ENCODE results near the gene STK10. TPM values are rescaled to one million over a fixed set of nuclear protein-coding genes. Genes with fewer than 3 reads are reported as not detected.

STK10 gene
- total RNA-seq, 1 experiment from 2014 or later: 14.5 TPM

- Histone ChIP-seq H3K4me3 (no peak overlapping the region), H3K27ac (no peak overlapping the region), H3K36me3 (peaks cover 5% of the 10 kb centered on the region), H3K9me3 (replicated peaks) (no peaks in the 10 kb centered on the region), H3K4me1 (peaks cover 5% of the 10 kb centered on the region; the same call in 1 of the 2 replicates), H3K27me3 (no peaks in the 10 kb centered on the region)
- DNase-seq: no peak
Measured at GRCh38 chr5:172075656-172076055, 112.4 kb downstream of the STK10 start.

- no peaks in the 10 kb centered on the region for H3K9me3 ChIP-seq (replicated peaks)
- no peak overlapping the region for H3K27ac ChIP-seq
- no peak overlapping the region for H3K4me3 ChIP-seq
- peaks cover 5% of the 10 kb centered on the region; the same call in 1 of the 2 replicates for H3K4me1 ChIP-seq
- H3K27me3 ChIP-seq: no peaks in the 10 kb centered on the region
- peaks cover 5% of the 10 kb centered on the region for H3K36me3 ChIP-seq
- DNase-seq: no peak
Measured at GRCh38 chr5:172074896-172075295, 113.1 kb downstream of the STK10 start.

- H3K27me3 ChIP-seq: no peaks in the 10 kb centered on the region
- no peak overlapping the region for H3K4me3 ChIP-seq
- H3K27ac ChIP-seq: no peak overlapping the region
- DNase-seq: peak; percentile 48 to 59
- no peaks in the 10 kb centered on the region for H3K9me3 ChIP-seq (replicated peaks)
- H3K36me3 ChIP-seq: peaks cover 5% of the 10 kb centered on the region
- peaks cover 5% of the 10 kb centered on the region; the same call in 1 of the 2 replicates for H3K4me1 ChIP-seq
Measured at GRCh38 chr5:172071309-172071875, 116.6 kb downstream of the STK10 start.

GRCh38 chr5:172065431-172066065 lies 122.5 kb downstream of the STK10 start:
- Histone ChIP-seq H3K27me3 (no peaks in the 10 kb centered on the region), H3K9me3 (replicated peaks) (no peaks in the 10 kb centered on the region), H3K4me1 (no peaks in the 10 kb centered on the region), H3K36me3 (peaks cover 10% of the 10 kb centered on the region; the same call in 1 of the 2 replicates), H3K4me3 (no peak overlapping the region), H3K27ac (no peak overlapping the region)
- no peak for DNase-seq

GRCh38 chr5:172064766-172065165 lies 123.3 kb downstream of the STK10 start:
- peaks cover 14% of the 10 kb centered on the region; the same call in 1 of the 2 replicates for H3K36me3 ChIP-seq
- no peak overlapping the region for H3K4me3 ChIP-seq

GRCh38 chr5:172064358-172064757 lies 123.7 kb downstream of the STK10 start:
- Histone ChIP-seq H3K36me3 (peaks cover 14% of the 10 kb centered on the region; the same call in 1 of the 2 replicates), H3K27ac (no peak overlapping the region), H3K9me3 (replicated peaks) (no peaks in the 10 kb centered on the region), H3K4me1 (no peaks in the 10 kb centered on the region), H3K27me3 (no peaks in the 10 kb centered on the region), H3K4me3 (no peak overlapping the region)
- no peak for DNase-seq

More at GRCh38 chr5:172064766-172065165, 123.3 kb downstream of the STK10 start:
- DNase-seq: no peak
- no peaks in the 10 kb centered on the region for H3K27me3 ChIP-seq
- no peaks in the 10 kb centered on the region for H3K9me3 ChIP-seq (replicated peaks)
- H3K27ac ChIP-seq: no peak overlapping the region
- H3K4me1 ChIP-seq: no peaks in the 10 kb centered on the region

- H3K4me1 ChIP-seq: no peaks in the 10 kb centered on the region
- no peaks in the 10 kb centered on the region for H3K9me3 ChIP-seq (replicated peaks)
- H3K36me3 ChIP-seq: peaks cover 14% of the 10 kb centered on the region; the same call in 1 of the 2 replicates
- no peak overlapping the region for H3K4me3 ChIP-seq
- no peak overlapping the region for H3K27ac ChIP-seq
- no peak for DNase-seq
- H3K27me3 ChIP-seq: no peaks in the 10 kb centered on the region
Measured at GRCh38 chr5:172063463-172064235, 124.4 kb downstream of the STK10 start.

GRCh38 chr5:172059661-172060100 lies 128.3 kb downstream of the STK10 start:
- no peaks in the 10 kb centered on the region for H3K27me3 ChIP-seq
- H3K36me3 ChIP-seq: peaks cover 14% of the 10 kb centered on the region; the same call in 1 of the 2 replicates
- no peak overlapping the region for H3K27ac ChIP-seq
- no peaks in the 10 kb centered on the region for H3K4me1 ChIP-seq
- H3K9me3 ChIP-seq (replicated peaks): no peaks in the 10 kb centered on the region
- DNase-seq: peak in 1 of 2 experiments; percentile 59
- H3K4me3 ChIP-seq: no peak overlapping the region

- Histone ChIP-seq H3K4me1 (no peaks in the 10 kb centered on the region), H3K27me3 (no peaks in the 10 kb centered on the region), H3K27ac (no peak overlapping the region), H3K9me3 (replicated peaks) (no peaks in the 10 kb centered on the region), H3K4me3 (no peak overlapping the region), H3K36me3 (peaks cover 7% of the 10 kb centered on the region; the same call in 1 of the 2 replicates)
- DNase-seq: no peak
Measured at GRCh38 chr5:172058088-172058487, 129.9 kb downstream of the STK10 start.

GRCh38 chr5:172055996-172056395 lies 132.0 kb downstream of the STK10 start:
- Histone ChIP-seq H3K4me1 (no peaks in the 10 kb centered on the region), H3K4me3 (no peak overlapping the region), H3K36me3 (peaks cover 7% of the 10 kb centered on the region; the same call in 1 of the 2 replicates), H3K9me3 (replicated peaks) (no peaks in the 10 kb centered on the region), H3K27me3 (no peaks in the 10 kb centered on the region), H3K27ac (no peak overlapping the region)
- DNase-seq: no peak

- no peak overlapping the region for H3K27ac ChIP-seq
- H3K4me3 ChIP-seq: no peak overlapping the region
- H3K9me3 ChIP-seq (replicated peaks): no peaks in the 10 kb centered on the region
- H3K4me1 ChIP-seq: no peaks in the 10 kb centered on the region
- H3K27me3 ChIP-seq: no peaks in the 10 kb centered on the region
- DNase-seq: no peak
- peaks cover 3% of the 10 kb centered on the region; the same call in 1 of the 2 replicates for H3K36me3 ChIP-seq
Measured at GRCh38 chr5:172055421-172055820, 132.6 kb downstream of the STK10 start.

- no peaks in the 10 kb centered on the region for H3K27me3 ChIP-seq
- no peak for DNase-seq
- no peak overlapping the region for H3K4me3 ChIP-seq
- no peak overlapping the region for H3K27ac ChIP-seq
- H3K9me3 ChIP-seq (replicated peaks): no peaks in the 10 kb centered on the region
- no peaks in the 10 kb centered on the region for H3K4me1 ChIP-seq
- H3K36me3 ChIP-seq: peaks cover 6% of the 10 kb centered on the region
Measured at GRCh38 chr5:172054611-172055153, 133.3 kb downstream of the STK10 start.

- Histone ChIP-seq H3K4me1 (no peaks in the 10 kb centered on the region), H3K27me3 (no peaks in the 10 kb centered on the region), H3K36me3 (peaks cover 6% of the 10 kb centered on the region), H3K27ac (no peak overlapping the region), H3K9me3 (replicated peaks) (no peaks in the 10 kb centered on the region), H3K4me3 (no peak overlapping the region)
- DNase-seq: no peak
Measured at GRCh38 chr5:172052450-172053236, 135.4 kb downstream of the STK10 start.

GRCh38 chr5:172051643-172052339 lies 136.2 kb downstream of the STK10 start:
- H3K27me3 ChIP-seq: no peaks in the 10 kb centered on the region
- no peak for DNase-seq
- no peak overlapping the region for H3K27ac ChIP-seq
- peaks cover 6% of the 10 kb centered on the region for H3K36me3 ChIP-seq
- H3K4me1 ChIP-seq: no peaks in the 10 kb centered on the region
- H3K9me3 ChIP-seq (replicated peaks): no peaks in the 10 kb centered on the region
- H3K4me3 ChIP-seq: no peak overlapping the region

Data from SJCRH30 (cell line).